Uterus (tissue), 2 donors: Measurements from ENCODE around the gene ASH1L.
A peak's percentile ranks its signal among the peaks of the same experiment; 100 is the strongest.

Experiments
- CTCF ChIP-seq, 4 experiments: fragments of 200-600 bp in 2 of 4; fragments of 450-650 bp in 2 of 4; sonication (generic) in 2 of 4; IDR thresholded peaks; one replicate each; pipeline ENCODE4 v1.5.1; 2016 to 2019; ENCODE audit warnings: antibody characterized with exemption in 4 of 4, mild to moderate bottlenecking in 2 of 4, moderate library complexity in 1 of 4
- POLR2A ChIP-seq, 2 donors: fragments of 450-650 bp; IDR thresholded peaks; one replicate each; pipeline ENCODE4 v1.6.1; 2016; ENCODE audit warnings: antibody characterized with exemption in 2 of 2, mild to moderate bottlenecking in 1 of 2, moderate library complexity in 1 of 2

- TF ChIP-seq CTCF (IDR thresholded peaks at IDR 0.05) (peak; percentile 93 to 98 (median 96)), POLR2A (IDR thresholded peaks at IDR 0.05) (peak; percentile 39 to 40)
Measured at GRCh38 chr1:155322953-155323728, 239.5 kb downstream of the ASH1L start.
